ENCODE measurements around the gene SMG1.

The SMG1 gene

GRCh38 chr16:18801145-18801972, 124.8 kb downstream of the SMG1 start, which contains the start of gene ARL6IP1:
Gene ARL6IP1 (minus strand): TSS chr16:18801549. CDS start chr16:18801466, 83 bp downstream.
- Mint-ChIP-seq H3K27me3 (no peaks in the 10 kb centered on the region), H3K4me3 (peak within 1 kb of the TSS; percentile 83), H3K4me1 (peaks cover 39% of the 10 kb centered on the region), H3K9me3 (no peaks in the 10 kb centered on the region), H3K36me3 (peaks cover 6% of the 10 kb centered on the region), H3K27ac (peak within 1 kb of the TSS; percentile 93)
- peak; percentile 98 for ATAC-seq

GRCh38 chr16:18800775-18801144, 125.4 kb downstream of the SMG1 start:
- Mint-ChIP-seq H3K36me3 (peaks cover under 1% of the 10 kb centered on the region), H3K4me3 (peak overlapping the region; percentile 83)

GRCh38 chr16:18800293-18800692, 125.9 kb downstream of the SMG1 start:
- no peak for ATAC-seq
- Mint-ChIP-seq H3K4me3 (peak overlapping the region; percentile 83), H3K4me1 (peaks cover 35% of the 10 kb centered on the region), H3K36me3 (no peaks in the 10 kb centered on the region), H3K9me3 (no peaks in the 10 kb centered on the region), H3K27ac (peak overlapping the region; percentile 93), H3K27me3 (no peaks in the 10 kb centered on the region)

More at GRCh38 chr16:18800775-18801144, 125.4 kb downstream of the SMG1 start:
- H3K27ac Mint-ChIP-seq = peak overlapping the region; percentile 93
- no peaks in the 10 kb centered on the region for H3K27me3 Mint-ChIP-seq
- peaks cover 35% of the 10 kb centered on the region for H3K4me1 Mint-ChIP-seq
- no peak for ATAC-seq
- H3K9me3 Mint-ChIP-seq = no peaks in the 10 kb centered on the region

GRCh38 chr16:18799500-18799899, 126.7 kb downstream of the SMG1 start:
- H3K27ac Mint-ChIP-seq = peak overlapping the region; percentile 93
- ATAC-seq = no peak
- H3K36me3 Mint-ChIP-seq = no peaks in the 10 kb centered on the region
- H3K27me3 Mint-ChIP-seq = no peaks in the 10 kb centered on the region
- H3K9me3 Mint-ChIP-seq = no peaks in the 10 kb centered on the region
- peak overlapping the region; percentile 83 for H3K4me3 Mint-ChIP-seq
- peaks cover 35% of the 10 kb centered on the region for H3K4me1 Mint-ChIP-seq

- Mint-ChIP-seq H3K4me1 (peaks cover 33% of the 10 kb centered on the region), H3K27me3 (no peaks in the 10 kb centered on the region), H3K36me3 (peaks cover 6% of the 10 kb centered on the region), H3K27ac (no peak overlapping the region), H3K4me3 (no peak overlapping the region), H3K9me3 (no peaks in the 10 kb centered on the region)
- no peak for ATAC-seq
Measured at GRCh38 chr16:18797746-18798145, 128.5 kb downstream of the SMG1 start.

GRCh38 chr16:18796377-18796776, 129.8 kb downstream of the SMG1 start:
- H3K27me3 Mint-ChIP-seq = no peaks in the 10 kb centered on the region

GRCh38 chr16:18792836-18793433, 133.3 kb downstream of the SMG1 start:
- no peak overlapping the region for H3K27ac Mint-ChIP-seq
- no peaks in the 10 kb centered on the region for H3K27me3 Mint-ChIP-seq
- H3K36me3 Mint-ChIP-seq = peaks cover 40% of the 10 kb centered on the region
- ATAC-seq = no peak
- H3K4me3 Mint-ChIP-seq = no peak overlapping the region
- no peaks in the 10 kb centered on the region for H3K9me3 Mint-ChIP-seq
- H3K4me1 Mint-ChIP-seq = peaks cover 28% of the 10 kb centered on the region

More at GRCh38 chr16:18796377-18796776, 129.8 kb downstream of the SMG1 start:
- ATAC-seq = no peak
- no peaks in the 10 kb centered on the region for H3K9me3 Mint-ChIP-seq
- H3K4me1 Mint-ChIP-seq = peaks cover 35% of the 10 kb centered on the region
- H3K36me3 Mint-ChIP-seq = peaks cover 10% of the 10 kb centered on the region
- no peak overlapping the region for H3K27ac Mint-ChIP-seq
- no peak overlapping the region for H3K4me3 Mint-ChIP-seq

GRCh38 chr16:18789850-18790706, 136.1 kb downstream of the SMG1 start, which contains the start of gene RPS15A:
Gene RPS15A (minus strand): TSS chr16:18790334. CDS start chr16:18789113, 1,221 bp downstream.
- Mint-ChIP-seq H3K27ac (peak within 1 kb of the TSS; percentile 97), H3K27me3 (no peaks in the 10 kb centered on the region), H3K36me3 (peaks cover 66% of the 10 kb centered on the region), H3K4me3 (peak within 1 kb of the TSS; percentile 99), H3K4me1 (peaks cover 49% of the 10 kb centered on the region), H3K9me3 (no peaks in the 10 kb centered on the region)
- peak; percentile 98 for ATAC-seq

- Mint-ChIP-seq H3K9me3 (no peaks in the 10 kb centered on the region), H3K4me3 (peak overlapping the region; percentile 99), H3K36me3 (peaks cover 72% of the 10 kb centered on the region), H3K4me1 (peaks cover 55% of the 10 kb centered on the region), H3K27ac (peak overlapping the region; percentile 97), H3K27me3 (no peaks in the 10 kb centered on the region)
- no peak for ATAC-seq
Measured at GRCh38 chr16:18789515-18789849, 136.7 kb downstream of the SMG1 start.

- peak overlapping the region; percentile 99 for H3K4me3 Mint-ChIP-seq
- H3K36me3 Mint-ChIP-seq = peaks cover 77% of the 10 kb centered on the region
- no peak for ATAC-seq
- no peaks in the 10 kb centered on the region for H3K27me3 Mint-ChIP-seq
- H3K27ac Mint-ChIP-seq = peak overlapping the region; percentile 97
- H3K9me3 Mint-ChIP-seq = no peaks in the 10 kb centered on the region
- peaks cover 59% of the 10 kb centered on the region for H3K4me1 Mint-ChIP-seq
Measured at GRCh38 chr16:18788828-18789514, 137.2 kb downstream of the SMG1 start.

- Mint-ChIP-seq H3K9me3 (no peaks in the 10 kb centered on the region), H3K27ac (peak overlapping the region; percentile 51), H3K36me3 (peaks cover 70% of the 10 kb centered on the region), H3K4me3 (no peak overlapping the region), H3K27me3 (no peaks in the 10 kb centered on the region), H3K4me1 (peaks cover 53% of the 10 kb centered on the region)
- no peak for ATAC-seq
Measured at GRCh38 chr16:18784917-18785623, 141.1 kb downstream of the SMG1 start.

- Mint-ChIP-seq H3K4me3 (no peak overlapping the region), H3K27me3 (no peaks in the 10 kb centered on the region), H3K36me3 (peaks cover 61% of the 10 kb centered on the region), H3K27ac (no peak overlapping the region), H3K9me3 (no peaks in the 10 kb centered on the region), H3K4me1 (peaks cover 44% of the 10 kb centered on the region)
- ATAC-seq = no peak
Measured at GRCh38 chr16:18783430-18784341, 142.5 kb downstream of the SMG1 start.

GRCh38 chr16:18782697-18783429, 143.3 kb downstream of the SMG1 start:
- H3K9me3 Mint-ChIP-seq = no peaks in the 10 kb centered on the region
- peaks cover 53% of the 10 kb centered on the region for H3K36me3 Mint-ChIP-seq
- no peaks in the 10 kb centered on the region for H3K27me3 Mint-ChIP-seq
- no peak for ATAC-seq
- peaks cover 35% of the 10 kb centered on the region for H3K4me1 Mint-ChIP-seq
- H3K4me3 Mint-ChIP-seq = no peak overlapping the region
- H3K27ac Mint-ChIP-seq = no peak overlapping the region
